Progenitor cell of endocrine pancreas (in vitro differentiated cells): ENCODE data around the gene RPP25. TPM values are rescaled to one million over a fixed set of nuclear protein-coding genes. Genes with fewer than 3 reads are reported as not detected.

Experiments
- DNase-seq: peaks from one replicate; pipeline ENCODE4 v3.0.0; 2021; ENCODE audit warnings: low spot score; ENCODE audit not compliant: unreplicated experiment
- H3K27ac Mint-ChIP-seq: 2 replicates; pipeline ENCODE4 v1.8.0; 2021; ENCODE audit warnings: mild to moderate bottlenecking, moderate library complexity, mixed read lengths
- H3K27me3 Mint-ChIP-seq: 2 replicates; pipeline ENCODE4 v1.8.0; 2021; ENCODE audit warnings: mixed read lengths
- H3K36me3 Mint-ChIP-seq: 2 replicates; pipeline ENCODE4 v1.8.0; 2022; ENCODE audit warnings: mixed read lengths; ENCODE audit not compliant: insufficient read depth
- H3K4me1 Mint-ChIP-seq: 2 replicates; pipeline ENCODE4 v1.8.0; 2021; ENCODE audit warnings: low read depth, mixed read lengths
- H3K4me3 Mint-ChIP-seq: 2 replicates; pipeline ENCODE4 v1.8.0; 2021; ENCODE audit warnings: low read depth, mild to moderate bottlenecking, moderate library complexity, mixed read lengths
- H3K9me3 Mint-ChIP-seq: 2 replicates; pipeline ENCODE4 v1.8.0; 2021; ENCODE audit warnings: low read depth, mixed read lengths
- CTCF ChIP-seq: fragments of 200-600 bp; sonication (generic); IDR thresholded peaks from one replicate; pipeline ENCODE4 v1.5.0; 2021; ENCODE audit warnings: antibody characterized with exemption, mild to moderate bottlenecking; ENCODE audit not compliant: unreplicated experiment
- total RNA-seq: library from RNA; stranded (reverse); gene quantifications from 2 replicates; pipeline ENCODE4 v1.2.1, GENCODE V29; 2021

Gene RPP25
- total RNA-seq, 1 donor from 2014 or later: 0.74 TPM

GRCh38 chr15:74978077-74978476 is 21.5 kb upstream of the RPP25 start:
- TF ChIP-seq CTCF: no peak
- Mint-ChIP-seq H3K36me3 (no peaks in the 10 kb centered on the region), H3K9me3 (no peaks in the 10 kb centered on the region), H3K4me3 (no peak overlapping the region), H3K27me3 (peaks cover 17% of the 10 kb centered on the region), H3K27ac (no peak overlapping the region), H3K4me1 (no peaks in the 10 kb centered on the region)
- DNase-seq: no peak

- no peak for TF ChIP-seq CTCF
- Mint-ChIP-seq H3K4me3 (no peak overlapping the region), H3K4me1 (no peaks in the 10 kb centered on the region), H3K27ac (no peak overlapping the region), H3K27me3 (peaks cover 22% of the 10 kb centered on the region), H3K36me3 (no peaks in the 10 kb centered on the region), H3K9me3 (no peaks in the 10 kb centered on the region)
- no peak for DNase-seq
Observed at GRCh38 chr15:74977599-74977998, 21.0 kb upstream of the RPP25 start.

- no peak overlapping the region for H3K27ac Mint-ChIP-seq
- no peaks in the 10 kb centered on the region for H3K36me3 Mint-ChIP-seq
- peaks cover 20% of the 10 kb centered on the region for H3K27me3 Mint-ChIP-seq
- no peak overlapping the region for H3K4me3 Mint-ChIP-seq
- no peaks in the 10 kb centered on the region for H3K9me3 Mint-ChIP-seq
- no peaks in the 10 kb centered on the region for H3K4me1 Mint-ChIP-seq
- DNase-seq: no peak
- no peak for TF ChIP-seq CTCF
Observed at GRCh38 chr15:74976159-74976558, 19.6 kb upstream of the RPP25 start.

GRCh38 chr15:74967670-74968069 is 11.1 kb upstream of the RPP25 start:
- Mint-ChIP-seq H3K9me3 (no peaks in the 10 kb centered on the region), H3K4me1 (no peaks in the 10 kb centered on the region), H3K36me3 (no peaks in the 10 kb centered on the region), H3K27me3 (peaks cover 18% of the 10 kb centered on the region), H3K4me3 (no peak overlapping the region), H3K27ac (no peak overlapping the region)
- no peak for TF ChIP-seq CTCF
- DNase-seq: no peak

- no peaks in the 10 kb centered on the region for H3K9me3 Mint-ChIP-seq
- DNase-seq: no peak
- no peak overlapping the region for H3K27ac Mint-ChIP-seq
- no peaks in the 10 kb centered on the region for H3K4me1 Mint-ChIP-seq
- peaks cover 46% of the 10 kb centered on the region for H3K27me3 Mint-ChIP-seq
- TF ChIP-seq CTCF: no peak
- H3K4me3 Mint-ChIP-seq: no peak overlapping the region
- H3K36me3 Mint-ChIP-seq: no peaks in the 10 kb centered on the region
Observed at GRCh38 chr15:74964794-74965193, 8.2 kb upstream of the RPP25 start.
